DND-41 (cell line): ENCODE data around the gene PPIF.

Source experiments
- ATAC-seq: fragments of 200-7000 bp; cut with Tn5 transposase; 3 replicates; pipeline ENCODE4 v1.9.1; 2021; ENCODE audit warnings: low read depth; ENCODE audit not compliant: insufficient read depth
- DNase-seq: peaks from one replicate; pipeline ENCODE4 v3.0.0-alpha.2; 2020
- H2AFZ ChIP-seq: 2 replicates; pipeline ENCODE4 v1.6.0; 2012; ENCODE audit warnings: low read depth, low read length
- H3K27ac ChIP-seq: 2 replicates; pipeline ENCODE4 v1.5.1; 2012; ENCODE audit warnings: low read length, inconsistent platforms
- H3K27me3 ChIP-seq: fragments of 200-600 bp; sonication (generic); 2 replicates; pipeline ENCODE4 v1.6.0; 2012; ENCODE audit warnings: low read length, mild to moderate bottlenecking, inconsistent platforms; ENCODE audit not compliant: insufficient read depth, poor library complexity
- H3K36me3 ChIP-seq: 2 replicates; pipeline ENCODE4 v1.5.1; 2012; ENCODE audit warnings: low read length, inconsistent platforms; ENCODE audit not compliant: insufficient read depth
- H3K4me1 ChIP-seq: 2 replicates; pipeline ENCODE4 v1.5.1; 2012; ENCODE audit warnings: mild to moderate bottlenecking, low read length; ENCODE audit not compliant: insufficient read depth
- H3K4me2 ChIP-seq: 2 replicates; pipeline ENCODE4 v1.6.0; 2012; ENCODE audit warnings: mild to moderate bottlenecking, moderate library complexity, low read length, inconsistent platforms; ENCODE audit not compliant: insufficient read depth
- H3K4me3 ChIP-seq, 2 experiments: fragments of 200-600 bp in 1 of 2; shearing (Covaris generic) in 1 of 2; 2 replicates each; pipeline ENCODE4 v1.5.1; 2012 to 2016; ENCODE audit warnings: inconsistent platforms in 2 of 2, low read length in 2 of 2, mild to moderate bottlenecking in 2 of 2, low read depth in 1 of 2, moderate library complexity in 1 of 2
- H3K79me2 ChIP-seq: 2 replicates; pipeline ENCODE4 v1.6.0; 2012; ENCODE audit warnings: low read length, inconsistent platforms; ENCODE audit not compliant: insufficient read depth
- H3K9ac ChIP-seq: 2 replicates; pipeline ENCODE4 v1.6.0; 2012; ENCODE audit warnings: low read depth, mild to moderate bottlenecking, inconsistent platforms, low read length, moderate library complexity
- H3K9me3 ChIP-seq: 2 replicates; pipeline ENCODE4 v1.5.1; 2012; ENCODE audit warnings: low read length, moderate library complexity, mild to moderate bottlenecking, inconsistent platforms; ENCODE audit not compliant: insufficient read depth, severe bottlenecking
- H4K20me1 ChIP-seq: 2 replicates; pipeline ENCODE4 v1.6.0; 2012; ENCODE audit warnings: low read length; ENCODE audit not compliant: insufficient read depth
- EZH2 ChIP-seq: IDR thresholded peaks from 3 replicates; pipeline ENCODE4 v1.6.1; 2012; ENCODE audit warnings: borderline replicate concordance, low read depth, mild to moderate bottlenecking, moderate library complexity, low read length, inconsistent platforms; ENCODE audit not compliant: severe bottlenecking
- TF ChIP-seq, protein P1 (sequence below): IDR thresholded peaks from 2 replicates; pipeline ENCODE4 v1.5.1; 2012; ENCODE audit warnings: borderline replicate concordance, low read length, moderate library complexity, mild to moderate bottlenecking; ENCODE audit not compliant: poor library complexity, severe bottlenecking; ENCODE audit errors: extremely low read depth

The PPIF gene

DNA sequence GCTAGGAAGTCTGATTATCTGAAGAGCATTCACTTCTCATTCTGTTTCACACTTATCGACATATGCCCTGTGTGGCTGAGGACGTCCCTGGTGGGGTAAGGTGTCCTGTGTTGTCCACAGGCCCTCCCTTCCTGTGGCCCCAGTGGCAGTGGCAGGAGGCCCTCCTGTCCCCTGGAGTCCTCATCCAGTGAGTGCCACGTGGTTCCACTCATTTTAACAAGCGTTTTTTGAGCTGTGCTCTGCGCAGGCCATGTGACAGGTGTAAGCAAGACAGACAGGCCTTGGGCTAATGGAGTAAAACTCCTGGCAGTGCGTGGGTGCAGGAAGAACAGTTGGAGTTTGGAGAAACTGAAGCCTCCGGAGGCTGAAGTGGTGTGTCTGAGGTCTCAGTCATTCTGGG is 39.3 kb upstream of the PPIF start:
- ATAC-seq: no peak
- peaks cover 91% of the 10 kb centered on the region for H3K36me3 ChIP-seq
- no peak overlapping the region for H3K9ac ChIP-seq

DNA sequence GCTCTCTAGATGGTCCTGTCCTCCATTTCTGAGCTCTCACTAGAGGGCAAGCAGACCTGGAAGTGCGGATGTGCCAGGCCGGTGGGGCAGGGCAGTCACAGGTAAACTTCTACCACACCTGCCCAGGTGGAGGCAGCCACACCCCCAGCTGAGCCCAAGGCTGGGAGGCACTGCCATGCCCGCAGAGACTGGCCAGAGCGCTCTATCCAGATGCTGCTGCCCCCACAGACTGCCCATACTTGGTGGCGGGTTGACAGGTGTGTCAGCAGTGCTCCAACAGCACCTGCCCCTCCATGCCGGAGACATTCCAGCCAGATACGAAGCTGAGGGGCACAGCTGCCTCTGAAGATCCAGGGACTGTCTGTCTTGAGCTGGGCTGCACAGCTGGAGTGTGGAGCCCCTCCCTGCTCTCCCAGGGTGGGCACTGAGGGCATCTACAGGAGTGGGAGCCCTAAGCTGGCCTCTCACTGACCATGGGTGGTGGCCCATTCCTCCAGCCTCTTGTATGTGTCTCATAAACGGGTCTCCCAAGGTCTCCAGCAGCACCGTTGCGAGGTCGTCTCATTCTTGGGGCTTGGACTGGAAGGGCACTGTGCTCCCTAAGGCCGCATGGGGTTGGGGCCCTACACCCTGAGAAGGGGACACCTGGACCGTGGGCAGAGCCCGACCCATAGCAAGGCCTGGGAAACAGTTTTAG is 38.2 kb upstream of the PPIF start:
- TF ChIP-seq, protein P1, sequence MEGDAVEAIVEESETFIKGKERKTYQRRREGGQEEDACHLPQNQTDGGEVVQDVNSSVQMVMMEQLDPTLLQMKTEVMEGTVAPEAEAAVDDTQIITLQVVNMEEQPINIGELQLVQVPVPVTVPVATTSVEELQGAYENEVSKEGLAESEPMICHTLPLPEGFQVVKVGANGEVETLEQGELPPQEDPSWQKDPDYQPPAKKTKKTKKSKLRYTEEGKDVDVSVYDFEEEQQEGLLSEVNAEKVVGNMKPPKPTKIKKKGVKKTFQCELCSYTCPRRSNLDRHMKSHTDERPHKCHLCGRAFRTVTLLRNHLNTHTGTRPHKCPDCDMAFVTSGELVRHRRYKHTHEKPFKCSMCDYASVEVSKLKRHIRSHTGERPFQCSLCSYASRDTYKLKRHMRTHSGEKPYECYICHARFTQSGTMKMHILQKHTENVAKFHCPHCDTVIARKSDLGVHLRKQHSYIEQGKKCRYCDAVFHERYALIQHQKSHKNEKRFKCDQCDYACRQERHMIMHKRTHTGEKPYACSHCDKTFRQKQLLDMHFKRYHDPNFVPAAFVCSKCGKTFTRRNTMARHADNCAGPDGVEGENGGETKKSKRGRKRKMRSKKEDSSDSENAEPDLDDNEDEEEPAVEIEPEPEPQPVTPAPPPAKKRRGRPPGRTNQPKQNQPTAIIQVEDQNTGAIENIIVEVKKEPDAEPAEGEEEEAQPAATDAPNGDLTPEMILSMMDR: no peak
- TF ChIP-seq EZH2: no peak

More for the DNA sequence above, 39.3 kb upstream of the PPIF start:
- H3K4me1 ChIP-seq: no peaks in the 10 kb centered on the region
- no peak overlapping the region for H3K4me3 ChIP-seq
- DNase-seq: no peak
- no peaks in the 10 kb centered on the region for H3K27me3 ChIP-seq
- H3K9me3 ChIP-seq: no peaks in the 10 kb centered on the region
- H2AFZ ChIP-seq: no peak overlapping the region
- H3K27ac ChIP-seq: no peak overlapping the region
- H3K4me2 ChIP-seq: no peak overlapping the region
- H3K79me2 ChIP-seq: no peaks in the 10 kb centered on the region
- no peak for TF ChIP-seq EZH2
- TF ChIP-seq, protein P1: no peak
- H4K20me1 ChIP-seq: peaks cover 64% of the 10 kb centered on the region

DNA sequence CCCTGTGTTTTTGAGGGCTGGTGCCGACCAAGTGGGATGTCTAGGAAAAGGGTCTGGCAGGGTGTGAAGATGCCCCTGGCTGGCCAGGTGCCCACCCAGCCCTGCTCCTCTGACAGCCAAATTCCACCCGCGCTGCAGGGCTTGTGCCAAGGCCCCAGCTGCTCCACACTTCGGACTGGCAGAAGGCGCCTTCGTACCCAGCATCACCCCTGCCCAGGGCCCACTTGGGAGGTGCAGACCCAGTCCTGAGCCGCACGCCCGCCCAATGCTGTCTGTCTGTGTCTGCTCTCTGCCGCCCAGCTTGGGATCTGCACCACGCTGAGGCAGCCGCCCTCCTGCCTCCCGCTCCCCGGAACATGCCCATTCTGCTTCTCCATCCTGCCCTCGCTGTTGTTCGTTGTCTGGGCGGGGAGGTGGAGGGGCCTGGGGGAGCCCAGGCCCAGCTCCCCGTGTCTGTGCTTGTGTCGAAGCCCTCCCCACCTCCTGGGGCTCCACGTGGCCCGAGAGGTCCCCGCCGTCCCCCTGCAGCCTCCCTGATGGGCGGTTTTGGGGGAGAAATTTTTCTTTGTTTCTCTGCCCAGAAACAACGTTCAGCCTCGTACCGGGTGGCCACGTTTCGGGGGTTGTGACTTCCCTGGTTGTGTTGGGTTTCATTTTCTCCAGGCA is 36.9 kb upstream of the PPIF start:
- TF ChIP-seq, protein P1: no peak
- TF ChIP-seq EZH2: no peak
- no peak overlapping the region for H3K9ac ChIP-seq
- H3K9me3 ChIP-seq: no peaks in the 10 kb centered on the region
- ATAC-seq (no peak), DNase-seq (no peak)
- no peak overlapping the region for H3K27ac ChIP-seq
- H3K36me3 ChIP-seq: peaks cover 71% of the 10 kb centered on the region
- no peak overlapping the region for H3K4me2 ChIP-seq
- no peak overlapping the region for H2AFZ ChIP-seq
- H3K4me1 ChIP-seq: no peaks in the 10 kb centered on the region
- no peaks in the 10 kb centered on the region for H3K27me3 ChIP-seq
- no peak overlapping the region for H3K4me3 ChIP-seq
- no peaks in the 10 kb centered on the region for H3K79me2 ChIP-seq
- H4K20me1 ChIP-seq: peaks cover 72% of the 10 kb centered on the region

More for the DNA sequence above, 38.2 kb upstream of the PPIF start:
- Histone ChIP-seq H4K20me1 (peaks cover 71% of the 10 kb centered on the region), H2AFZ (no peak overlapping the region), H3K36me3 (peaks cover 83% of the 10 kb centered on the region), H3K79me2 (no peaks in the 10 kb centered on the region), H3K9ac (no peak overlapping the region), H3K27ac (no peak overlapping the region), H3K9me3 (no peaks in the 10 kb centered on the region), H3K4me3 (no peak overlapping the region), H3K4me1 (no peaks in the 10 kb centered on the region), H3K4me2 (no peak overlapping the region), H3K27me3 (no peaks in the 10 kb centered on the region)
- DNase-seq (no peak), ATAC-seq (no peak)
